K562 (cell line): ENCODE measurements around the gene IRF1. TPM values are rescaled to one million over a fixed set of nuclear protein-coding genes. Genes with fewer than 3 reads are reported as not detected.

ENCODE experiments used
- ATAC-seq: fragments of 200-7000 bp; cut with Tn5 transposase; 3 replicates; pipeline ENCODE4 v1.9.1; 2020; ENCODE audit warnings: moderate library complexity
- BruUV-seq: library from RNA; stranded (reverse); fragments of 400-500 nt; replicated peaks from 2 replicates; lab custom pipeline; 2021; lab: Mats Ljungman, UMichigan
- CTCF ChIA-PET: fragments of 300-600 bp; formaldehyde crosslinking; extraction: SDS; loops from one replicate; lab custom pipeline; 2021; ENCODE audit warnings: low intra/inter-chr PET ratio; lab: Yijun Ruan, JAX
- POLR2A ChIA-PET: fragments of 300-600, 350-650 bp; sonication (Branson Sonifier 250); formaldehyde crosslinking; extraction: SDS; loops from one replicate; lab custom pipeline; 2021; ENCODE audit warnings: antibody characterized with exemption, inconsistent platforms; lab: Yijun Ruan, JAX
- DNase-seq, 4 experiments: peaks; one replicate each; pipeline versions ENCODE4 v3.0.0 to v3.0.0-alpha.2; 2011 to 2018; ENCODE audit warnings: low spot score in 3 of 4, mixed read lengths in 3 of 4; ENCODE audit errors: extremely low read depth in 1 of 4
- FAIRE-seq: peaks from 2 replicates; lab custom pipeline; 2011; peaks lifted over from hg19 to GRCh38; lab: Jason Lieb, UNC
- H2AFZ ChIP-seq: 2 replicates; pipeline ENCODE4 v1.6.0; 2011; ENCODE audit warnings: low read depth, low read length, control low read depth, inconsistent platforms
- H3K27ac ChIP-seq: fragments of 200-600 bp; 3 replicates; pipeline ENCODE4 v1.8.0; 2011; ENCODE audit warnings: low read depth, mild to moderate bottlenecking, control low read depth, inconsistent platforms, low read length, moderate library complexity, mixed read lengths; ENCODE audit errors: extremely low read depth
- H3K27me3 ChIP-seq, 2 experiments: fragments of 300-600 bp in 1 of 2; 2 replicates in 1 of 2; 3 replicates in 1 of 2; pipeline versions ENCODE4 v1.6.0 to v1.8.0; 2011; ENCODE audit warnings: inconsistent platforms in 2 of 2, low read length in 2 of 2, mild to moderate bottlenecking in 1 of 2, mixed read lengths in 1 of 2, moderate library complexity in 1 of 2; ENCODE audit not compliant: control insufficient read depth in 2 of 2, insufficient read depth in 2 of 2
- H3K36me3 ChIP-seq: fragments of 300-600 bp; 3 replicates; pipeline ENCODE4 v1.8.0; 2011; ENCODE audit warnings: mild to moderate bottlenecking, low read length, inconsistent platforms; ENCODE audit not compliant: control insufficient read depth, insufficient read depth
- H3K4me1 ChIP-seq, 2 experiments: fragments of 200-600 bp in 1 of 2; replicated peaks in 1 of 2; 2 replicates in 1 of 2; 3 replicates in 1 of 2; pipeline versions ENCODE4 v1.5.1 to v1.8.0; 2011; ENCODE audit warnings: inconsistent platforms in 2 of 2, low read length in 2 of 2, mild to moderate bottlenecking in 1 of 2, mixed read lengths in 1 of 2, moderate library complexity in 1 of 2; ENCODE audit not compliant: control insufficient read depth in 2 of 2, insufficient read depth in 2 of 2
- H3K4me2 ChIP-seq: 2 replicates; pipeline ENCODE4 v1.6.1; 2011; ENCODE audit warnings: low read length, control low read depth, inconsistent platforms, mixed read lengths; ENCODE audit not compliant: insufficient read depth
- H3K4me3 ChIP-seq: fragments of 200-600 bp; sonication (generic), shearing (Covaris generic); 2 replicates; pipeline ENCODE4 v1.5.1; 2016; ENCODE audit warnings: control low read depth, inconsistent platforms
- H3K79me2 ChIP-seq: fragments of 200-600 bp; 3 replicates; pipeline ENCODE4 v1.8.0; 2011; ENCODE audit warnings: low read length, inconsistent platforms; ENCODE audit not compliant: control insufficient read depth, insufficient read depth
- H3K9ac ChIP-seq, 2 experiments: 2 replicates each; pipeline versions ENCODE4 v1.6.0 to v1.6.1; 2011; ENCODE audit warnings: low read depth in 2 of 2, low read length in 2 of 2, control low read depth in 1 of 2, inconsistent platforms in 1 of 2, mild to moderate bottlenecking in 1 of 2, mixed read lengths in 1 of 2; ENCODE audit not compliant: insufficient read depth in 1 of 2
- H3K9me1 ChIP-seq: one replicate; pipeline ENCODE4 v1.6.0; 2011; ENCODE audit warnings: inconsistent platforms, mild to moderate bottlenecking, low read length, moderate library complexity; ENCODE audit not compliant: control insufficient read depth, insufficient read depth
- H3K9me3 ChIP-seq: replicated peaks from 2 replicates; pipeline ENCODE4 v1.5.1; 2011; ENCODE audit warnings: low read depth, low read length, inconsistent platforms; ENCODE audit not compliant: control insufficient read depth, insufficient read depth
- H4K20me1 ChIP-seq: replicated peaks from 2 replicates; pipeline ENCODE4 v1.6.1; 2011; ENCODE audit warnings: low read length, inconsistent platforms, mixed read lengths; ENCODE audit not compliant: control insufficient read depth, insufficient read depth
- CBX2 ChIP-seq: fragments of 200-600 bp; sonication (generic); IDR thresholded peaks from one replicate; pipeline ENCODE4 v1.6.1; 2012; ENCODE audit warnings: mild to moderate bottlenecking, low read length, inconsistent platforms; ENCODE audit not compliant: insufficient read depth, poor library complexity, severe bottlenecking
- MEIS2 ChIP-seq: fragments of 450-650 bp; IDR thresholded peaks from 2 replicates; pipeline ENCODE4 v1.6.1; 2014; ENCODE audit warnings: mild to moderate bottlenecking; ENCODE audit not compliant: partially characterized antibody
- ZNF184 ChIP-seq: sonication (generic); formaldehyde crosslinking; IDR thresholded peaks from 2 replicates; pipeline ENCODE4 v1.5.0; 2020; ENCODE audit warnings: missing genetic modification reagents
- ZNF24 ChIP-seq: fragments of 450-650 bp; IDR thresholded peaks from 2 replicates; pipeline ENCODE4 v1.6.1; 2016
- WGBS: fragments of 100-300 bp; shearing (Covaris generic); methylation state at CpG from one replicate; pipeline ENCODE4 v1.1.6; 2016; ENCODE audit warnings: low coverage, mixed read lengths; ENCODE audit not compliant: insufficient coverage; ENCODE audit errors: missing lambda C conversion rate; 5-methylcytosine and 5-hydroxymethylcytosine counted together
- in situ Hi-C: fragments of 300-500 bp; cut with MboI; formaldehyde crosslinking; loops from 4 replicates; pipeline ENCODE4 v1.15.0; 2018; ENCODE audit warnings: inconsistent platforms, mixed read lengths
- intact Hi-C: fragments of 100-400 bp; cut with micrococcal nuclease; formaldehyde crosslinking; loops from 2 replicates; pipeline ENCODE4 v1.14.2; 2022
- polyA plus RNA-seq, 8 experiments: library from polyadenylated mRNA; depleted of rRNA in 4 of 8; stranded (reverse) in 5 of 8; unstranded in 3 of 8; fragments of >200 nt; fragmentation: Nextera tagmentation in 2 of 8; fragmentation: Illumina TruSeq in 1 of 8; extraction: Ambion mirVana in 2 of 8; extraction: Trizol in 1 of 8; gene quantifications; 2 replicates each; pipeline versions ENCODE4 v1.2.1 to v1.2.3, GENCODE V29; 2011 to 2014; ENCODE audit warnings: inconsistent platforms in 1 of 8, missing spikeins in 1 of 8
- total RNA-seq, 7 experiments: library from RNA; depleted of rRNA in 6 of 7; stranded (reverse); fragments of >200 nt in 6 of 7; fragmentation: Illumina TruSeq in 2 of 7; extraction: Trizol in 2 of 7; gene quantifications; 2 replicates each; pipeline versions ENCODE4 v1.2.1 to v1.2.3, GENCODE V29; 2011 to 2021; ENCODE audit warnings: low replicate concordance in 1 of 7
- TF ChIP-seq, protein P1 (sequence below), 3 experiments: IDR thresholded peaks in 2 of 3; conservative IDR thresholded peaks in 1 of 3; 2 replicates each; pipeline ENCODE4 v1.5.1; 2011 to 2012; ENCODE audit warnings: low read length in 3 of 3, mild to moderate bottlenecking in 3 of 3, control low read depth in 2 of 3, improper control_type of control experiment in 1 of 3, inconsistent platforms in 1 of 3, low read depth in 1 of 3, mixed read lengths in 1 of 3, moderate library complexity in 1 of 3; ENCODE audit not compliant: insufficient read depth in 2 of 3

IRF1 gene
- total and polyA plus RNA-seq, 9 of the 15 experiments (the other 6 are each of a cell fraction or from before 2014, with no cell fraction given) = 1.1 to 12.3 (median 5.9) TPM

- ChIA-PET CTCF (no interaction called here), POLR2A (no interaction called here)
- in situ Hi-C loops = no loop called here
- Histone ChIP-seq H3K9ac (0 out of 4 replicates have a peak overlapping the region, but pooled peaks of 1 of the 2 experiments have one; percentile 22), H3K4me1 (peaks cover 0 to 3% of the 10 kb centered on the region in 2 experiments; a peak in 1 of 5 replicates), H3K79me2 (no peaks in the 10 kb centered on the region), H3K4me2 (no peak overlapping the region), H3K36me3 (no peaks in the 10 kb centered on the region), H3K9me3 (no peaks in the 10 kb centered on the region)
- ATAC-seq (peak; percentile 50), DNase-seq (no peak)
- intact Hi-C loops = no loop called here
- TF ChIP-seq MEIS2 (no peak), ZNF24 (no peak), CBX2 (no peak), ZNF184 (no peak)
- TF ChIP-seq, protein P1, sequence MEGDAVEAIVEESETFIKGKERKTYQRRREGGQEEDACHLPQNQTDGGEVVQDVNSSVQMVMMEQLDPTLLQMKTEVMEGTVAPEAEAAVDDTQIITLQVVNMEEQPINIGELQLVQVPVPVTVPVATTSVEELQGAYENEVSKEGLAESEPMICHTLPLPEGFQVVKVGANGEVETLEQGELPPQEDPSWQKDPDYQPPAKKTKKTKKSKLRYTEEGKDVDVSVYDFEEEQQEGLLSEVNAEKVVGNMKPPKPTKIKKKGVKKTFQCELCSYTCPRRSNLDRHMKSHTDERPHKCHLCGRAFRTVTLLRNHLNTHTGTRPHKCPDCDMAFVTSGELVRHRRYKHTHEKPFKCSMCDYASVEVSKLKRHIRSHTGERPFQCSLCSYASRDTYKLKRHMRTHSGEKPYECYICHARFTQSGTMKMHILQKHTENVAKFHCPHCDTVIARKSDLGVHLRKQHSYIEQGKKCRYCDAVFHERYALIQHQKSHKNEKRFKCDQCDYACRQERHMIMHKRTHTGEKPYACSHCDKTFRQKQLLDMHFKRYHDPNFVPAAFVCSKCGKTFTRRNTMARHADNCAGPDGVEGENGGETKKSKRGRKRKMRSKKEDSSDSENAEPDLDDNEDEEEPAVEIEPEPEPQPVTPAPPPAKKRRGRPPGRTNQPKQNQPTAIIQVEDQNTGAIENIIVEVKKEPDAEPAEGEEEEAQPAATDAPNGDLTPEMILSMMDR (IDR thresholded peaks at IDR 0.05 in 2 of 3, conservative IDR thresholded peaks at IDR 0.05 in 1 of 3; ENCODE audit: insufficient read depth in 2 of 3, low read depth in 1 of 3, low read length in 3 of 3) = peak in 1 of 3 experiments; percentile 32; a peak in 2 of 6 replicates
- TF ChIP-seq, all 486 proteins: peak for 1
- no peaks in the 10 kb centered on the region for H4K20me1 ChIP-seq
- no peak overlapping the region for H3K27ac ChIP-seq
- no peak overlapping the region for H2AFZ ChIP-seq
- BruUV-seq = no TSS peak
- no peaks in the 10 kb centered on the region for H3K27me3 ChIP-seq
- no peak overlapping the region for H3K4me3 ChIP-seq
- WGBS = 37% methylated on average over 7 of the region's 7 CpGs
- FAIRE-seq = no peak
- H3K9me1 ChIP-seq = no peaks in the 10 kb centered on the region
Measured at GRCh38 chr5:132444061-132444460, 46.5 kb downstream of the IRF1 start.
